CD14-positive monocyte (primary cell): Measurements from ENCODE around the gene FCGBP. TPM values are rescaled to one million over a fixed set of nuclear protein-coding genes. Genes with fewer than 3 reads are reported as not detected.

Experiments
- DNase-seq, 3 donors: peaks; one replicate each; pipeline ENCODE4 v3.0.0-alpha.2; 2011 to 2022
- H2AFZ ChIP-seq: 2 replicates; pipeline ENCODE4 v1.6.0; 2012; ENCODE audit warnings: mild to moderate bottlenecking, low read depth, low read length, inconsistent platforms; ENCODE audit not compliant: insufficient read depth, poor library complexity, severe bottlenecking
- H3K27ac ChIP-seq, 2 donors: 1 replicate in 1 of 2; 2 replicates in 1 of 2; pipeline ENCODE4 v1.5.1; 2012 to 2013; ENCODE audit warnings: low read length in 2 of 2, control low read depth in 1 of 2, inconsistent platforms in 1 of 2, low read depth in 1 of 2, mild to moderate bottlenecking in 1 of 2
- H3K27me3 ChIP-seq, 2 donors: one replicate each; pipeline versions ENCODE4 v1.6.0 to v1.6.1; 2011 to 2013; ENCODE audit warnings: low read length in 2 of 2; ENCODE audit not compliant: control insufficient read depth in 2 of 2, insufficient read depth in 2 of 2
- H3K36me3 ChIP-seq, 2 donors: replicated peaks in 1 of 2; 1 replicate in 1 of 2; 2 replicates in 1 of 2; pipeline versions ENCODE4 v1.5.1 to v1.6.1; 2012 to 2013; ENCODE audit warnings: low read length in 2 of 2, control low read depth in 1 of 2, inconsistent platforms in 1 of 2, mild to moderate bottlenecking in 1 of 2; ENCODE audit not compliant: insufficient read depth in 2 of 2, control insufficient read depth in 1 of 2
- H3K4me1 ChIP-seq, 2 donors: 1 replicate in 1 of 2; 2 replicates in 1 of 2; pipeline versions ENCODE4 v1.5.1 to v1.6.1; 2012 to 2013; ENCODE audit warnings: low read length in 2 of 2, control low read depth in 1 of 2, inconsistent platforms in 1 of 2, mild to moderate bottlenecking in 1 of 2, moderate library complexity in 1 of 2; ENCODE audit not compliant: insufficient read depth in 2 of 2, control insufficient read depth in 1 of 2
- H3K4me2 ChIP-seq: replicated peaks from 2 replicates; pipeline ENCODE3; 2012; ENCODE audit warnings: low read length, moderate library complexity, mild to moderate bottlenecking; ENCODE audit not compliant: poor library complexity, severe bottlenecking; ENCODE audit errors: extremely low read depth
- H3K4me3 ChIP-seq, 3 experiments: fragments of 200-600 bp in 1 of 3; sonication (generic) in 1 of 3; replicated peaks in 1 of 3; 1 replicate in 2 of 3; 2 replicates in 1 of 3; pipeline ENCODE4 v1.5.1; 2011 to 2013; ENCODE audit warnings: low read length in 3 of 3, mild to moderate bottlenecking in 3 of 3, control low read depth in 2 of 3, low read depth in 2 of 3, inconsistent platforms in 1 of 3, moderate library complexity in 1 of 3
- H3K79me2 ChIP-seq: 2 replicates; pipeline ENCODE4 v1.6.0; 2012; ENCODE audit warnings: mild to moderate bottlenecking, control low read depth, inconsistent platforms, low read length, moderate library complexity; ENCODE audit not compliant: insufficient read depth
- H3K9ac ChIP-seq: 2 replicates; pipeline ENCODE4 v1.6.0; 2017; ENCODE audit warnings: low read length, mild to moderate bottlenecking; ENCODE audit not compliant: insufficient read depth, poor library complexity, severe bottlenecking
- H3K9me3 ChIP-seq, 2 donors: replicated peaks in 1 of 2; 1 replicate in 1 of 2; 2 replicates in 1 of 2; pipeline versions ENCODE4 v1.5.1 to v1.6.1; 2012 to 2013; ENCODE audit warnings: low read length in 2 of 2, control low read depth in 1 of 2; ENCODE audit not compliant: control insufficient read depth in 1 of 2, insufficient read depth in 1 of 2
- H4K20me1 ChIP-seq: 2 replicates; pipeline ENCODE4 v1.6.0; 2012; ENCODE audit warnings: mild to moderate bottlenecking, low read length, control low read depth, moderate library complexity; ENCODE audit not compliant: insufficient read depth
- H3K27ac Mint-ChIP-seq, 7 donors: one replicate each; pipeline ENCODE4 v1.8.0; 2020; ENCODE audit warnings: mild to moderate bottlenecking in 7 of 7, mixed read lengths in 7 of 7, moderate library complexity in 6 of 7, inconsistent platforms in 2 of 7
- H3K27me3 Mint-ChIP-seq, 3 donors: one replicate each; pipeline ENCODE4 v1.8.0; 2021 to 2022; ENCODE audit warnings: low read depth in 3 of 3, mild to moderate bottlenecking in 3 of 3, mixed read lengths in 3 of 3, moderate library complexity in 3 of 3, inconsistent platforms in 1 of 3
- H3K36me3 Mint-ChIP-seq, 2 donors: one replicate each; pipeline ENCODE4 v1.8.0; 2020; ENCODE audit warnings: mixed read lengths in 2 of 2, inconsistent platforms in 1 of 2, mild to moderate bottlenecking in 1 of 2
- H3K4me1 Mint-ChIP-seq: one replicate; pipeline ENCODE4 v1.8.0; 2020; ENCODE audit warnings: mild to moderate bottlenecking, mixed read lengths
- H3K4me3 Mint-ChIP-seq, 2 donors: one replicate each; pipeline ENCODE4 v1.8.0; 2020; ENCODE audit warnings: mild to moderate bottlenecking in 2 of 2, mixed read lengths in 2 of 2, moderate library complexity in 1 of 2
- H3K9me3 Mint-ChIP-seq, 7 donors: one replicate each; pipeline ENCODE4 v1.8.0; 2020 to 2022; ENCODE audit warnings: mixed read lengths in 7 of 7, mild to moderate bottlenecking in 6 of 7, moderate library complexity in 6 of 7, inconsistent platforms in 2 of 7
- CTCF ChIP-seq: fragments of 200-600 bp; IDR thresholded peaks from one replicate; pipeline ENCODE4 v1.8.0; 2022; ENCODE audit warnings: antibody characterized with exemption, mild to moderate bottlenecking
- WGBS: methylation state at CpG from one replicate; pipeline ENCODE4 v1.1.5; 2013; ENCODE audit warnings: missing lambda C conversion rate; ENCODE audit not compliant: insufficient coverage; 5-methylcytosine and 5-hydroxymethylcytosine counted together
- intact Hi-C, 2 donors: fragments of 100-400 bp; cut with micrococcal nuclease; formaldehyde crosslinking; loops; one replicate each; pipeline versions ENCODE4 v1.15.0 to v1.15.1; 2023
- polyA plus RNA-seq, 3 donors: library from polyadenylated mRNA; depleted of rRNA in 1 of 3; unstranded in 2 of 3; stranded (reverse) in 1 of 3; fragments of 300-500 nt in 2 of 3; fragments of >200 nt in 1 of 3; fragmentation: Illumina TruSeq in 2 of 3; gene quantifications; 1 replicate in 2 of 3; 2 replicates in 1 of 3; pipeline ENCODE4 v1.2.3, GENCODE V29; 2012 to 2021

FCGBP gene
- polyA plus RNA-seq, 3 donors = 0.07 to 0.29 TPM; not detected in 1

DNA sequence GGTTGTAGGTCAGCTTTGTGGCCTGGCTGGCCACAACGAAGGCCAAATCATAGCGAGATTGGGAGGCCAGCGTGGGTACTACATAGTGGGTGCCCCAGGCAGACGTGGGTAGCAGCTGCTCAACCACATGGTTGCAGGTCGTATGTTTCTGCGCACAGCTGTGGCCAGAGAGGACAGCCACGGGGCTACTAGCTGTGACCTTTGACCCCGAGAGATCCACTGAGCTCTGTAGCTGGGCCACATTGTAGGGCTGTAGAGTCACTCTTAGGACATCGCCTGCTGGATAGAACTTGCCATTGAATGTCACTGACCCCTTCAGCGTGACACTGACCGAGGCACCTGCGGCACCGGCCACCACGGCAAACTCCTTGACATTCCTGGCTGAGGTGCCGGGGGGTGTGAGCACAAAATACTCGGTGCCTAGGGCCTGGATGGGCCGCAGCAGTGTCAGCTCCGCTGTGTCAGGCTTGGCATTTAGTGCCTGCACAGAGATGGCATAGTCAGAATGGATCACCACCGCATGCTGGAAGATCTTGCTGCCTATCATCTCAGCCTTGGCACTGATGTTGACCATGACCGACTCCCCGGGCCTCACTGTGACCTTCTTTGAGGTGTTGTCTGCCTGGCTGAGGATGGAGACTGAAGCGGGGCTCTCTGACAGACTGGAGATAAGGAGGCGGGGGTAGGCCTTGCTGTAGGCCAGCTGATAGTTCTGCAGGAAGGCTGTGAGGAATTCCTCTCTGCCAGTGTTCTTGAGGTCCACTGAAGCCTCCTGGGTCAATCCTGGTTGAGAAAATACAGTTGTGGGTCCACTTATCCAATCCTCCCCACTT is 6.7 kb downstream of the FCGBP start:
- Mint-ChIP-seq H3K27ac (no peak overlapping the region), H3K36me3 (peaks cover 0 to 4% of the 10 kb centered on the region in 2 donors), H3K9me3 (peaks cover 0 to 11% (median 5%) of the 10 kb centered on the region in 7 donors), H3K27me3 (peaks cover 70 to 97% (median 84%) of the 10 kb centered on the region in 3 donors), H3K4me3 (peak overlapping the region in 1 of 2 donors; percentile 76), H3K4me1 (peaks cover 5% of the 10 kb centered on the region)
- Histone ChIP-seq H3K4me3 (no peak overlapping the region), H4K20me1 (no peaks in the 10 kb centered on the region), H3K9ac (no peak overlapping the region), H3K27ac (no peak overlapping the region), H2AFZ (no peak overlapping the region), H3K79me2 (no peaks in the 10 kb centered on the region), H3K4me1 (peaks cover 3 to 8% of the 10 kb centered on the region in 2 donors), H3K4me2 (no peak overlapping the region), H3K9me3 (no peaks in the 10 kb centered on the region), H3K27me3 (peaks cover 22 to 69% of the 10 kb centered on the region in 2 donors), H3K36me3 (no peaks in the 10 kb centered on the region)
- intact Hi-C loops = loop anchor here in 1 of 2 donors (5.0 kb wide), 1 partner anchor 35 kb away; no protein-coding TSS in a partner anchor
- no peak for TF ChIP-seq CTCF
- DNase-seq = no peak
- 92% methylated on average over 20 of the region's 23 CpGs for WGBS

- H3K27ac ChIP-seq = no peak overlapping the region
- DNase-seq = no peak
- Mint-ChIP-seq H3K4me1 (peaks cover 5% of the 10 kb centered on the region), H3K9me3 (peaks cover 0 to 11% (median 5%) of the 10 kb centered on the region in 7 donors), H3K4me3 (peak overlapping the region in 1 of 2 donors; percentile 54), H3K27ac (no peak overlapping the region), H3K36me3 (peaks cover 0 to 4% of the 10 kb centered on the region in 2 donors), H3K27me3 (peaks cover 70 to 96% (median 80%) of the 10 kb centered on the region in 3 donors)
- WGBS = 93% methylated on average over 11 of the region's 11 CpGs
- intact Hi-C loops = loop anchor here in 1 of 2 donors (5.0 kb wide), 1 partner anchor 35 kb away; no protein-coding TSS in a partner anchor
- no peak overlapping the region for H3K4me2 ChIP-seq
- no peak overlapping the region for H3K4me3 ChIP-seq
- no peaks in the 10 kb centered on the region for H4K20me1 ChIP-seq
- no peak for TF ChIP-seq CTCF
- peaks cover 3 to 8% of the 10 kb centered on the region in 2 donors for H3K4me1 ChIP-seq
- H3K9ac ChIP-seq = no peak overlapping the region
- no peaks in the 10 kb centered on the region for H3K79me2 ChIP-seq
- H3K9me3 ChIP-seq = no peaks in the 10 kb centered on the region
- H3K36me3 ChIP-seq = no peaks in the 10 kb centered on the region
- H3K27me3 ChIP-seq = peaks cover 22 to 63% of the 10 kb centered on the region in 2 donors
- H2AFZ ChIP-seq = no peak overlapping the region
These were observed 7.4 kb downstream of the FCGBP start for GRCh38 chr19:39927076-39927475.
